IMR-90 (cell line): ENCODE measurements around the gene VPS39. TPM values are rescaled to one million over a fixed set of nuclear protein-coding genes. Genes with fewer than 3 reads are reported as not detected.

Experiments
- ATAC-seq: fragments of 200-7000 bp; cut with Tn5 transposase; 2 replicates; pipeline ENCODE4 v1.9.1; 2020; ENCODE audit warnings: low read depth, mild to moderate bottlenecking, moderate library complexity
- BruUV-seq: library from RNA; stranded (reverse); fragments of 400-500 nt; replicated peaks from 2 replicates; lab custom pipeline; 2021; lab: Mats Ljungman, UMichigan
- CTCF ChIA-PET: fragments of 300-600 bp; formaldehyde crosslinking; extraction: SDS; loops from one replicate; lab custom pipeline; 2021; ENCODE audit warnings: antibody characterized with exemption; lab: Yijun Ruan, JAX
- POLR2A ChIA-PET: fragments of 300-600 bp; sonication (Branson Sonifier 250); formaldehyde crosslinking; loops from one replicate; lab custom pipeline; 2022; ENCODE audit warnings: antibody characterized with exemption; ENCODE audit not compliant: unreplicated experiment; lab: Charles Lee
- DNase-seq: peaks from one replicate; pipeline ENCODE4 v3.0.0; 2013
- H2AFZ ChIP-seq: replicated peaks from 2 replicates; pipeline ENCODE3; 2013; ENCODE audit warnings: low read length, mild to moderate bottlenecking; ENCODE audit not compliant: poor library complexity
- H2AK5ac ChIP-seq: 2 replicates; pipeline ENCODE4 v1.6.1; 2013; ENCODE audit warnings: low read depth, low read length, inconsistent platforms
- H2AK9ac ChIP-seq: replicated peaks from 2 replicates; pipeline ENCODE3; 2013; ENCODE audit warnings: mild to moderate bottlenecking, low read depth, low read length, moderate library complexity; ENCODE audit not compliant: poor library complexity
- H2BK120ac ChIP-seq: 2 replicates; pipeline ENCODE4 v1.6.1; 2013; ENCODE audit warnings: low read depth, low read length, inconsistent platforms
- H2BK15ac ChIP-seq: 3 replicates; pipeline ENCODE4 v1.6.1; 2013; ENCODE audit warnings: low read depth, low read length, inconsistent platforms
- H2BK20ac ChIP-seq: 2 replicates; pipeline ENCODE4 v1.6.1; 2013; ENCODE audit warnings: low read depth, mild to moderate bottlenecking, inconsistent platforms, low read length, moderate library complexity
- H2BK5ac ChIP-seq: 2 replicates; pipeline ENCODE4 v1.6.1; 2013; ENCODE audit warnings: mild to moderate bottlenecking, low read depth, low read length, inconsistent platforms; ENCODE audit not compliant: poor library complexity, severe bottlenecking
- H3K14ac ChIP-seq: replicated peaks from 2 replicates; pipeline ENCODE4 v1.6.1; 2013; ENCODE audit warnings: low read depth, low read length, inconsistent platforms
- H3K18ac ChIP-seq: 2 replicates; pipeline ENCODE4 v1.6.1; 2013; ENCODE audit warnings: low read depth, low read length, control low read depth
- H3K23ac ChIP-seq: 2 replicates; pipeline ENCODE4 v1.6.1; 2013; ENCODE audit warnings: low read depth, low read length, inconsistent platforms
- H3K27ac ChIP-seq: 2 replicates; pipeline ENCODE4 v1.5.1; 2013; ENCODE audit warnings: mild to moderate bottlenecking, control low read depth, low read length; ENCODE audit not compliant: insufficient read depth
- H3K27me3 ChIP-seq: 2 replicates; pipeline ENCODE4 v1.6.1; 2013; ENCODE audit warnings: low read length; ENCODE audit not compliant: control insufficient read depth, insufficient read depth
- H3K36me3 ChIP-seq: 2 replicates; pipeline ENCODE4 v1.6.1; 2013; ENCODE audit warnings: low read length, mixed read lengths; ENCODE audit not compliant: control insufficient read depth, insufficient read depth
- H3K4ac ChIP-seq: 2 replicates; pipeline ENCODE4 v1.6.1; 2013; ENCODE audit warnings: low read depth, low read length, inconsistent platforms
- H3K4me1 ChIP-seq: 2 replicates; pipeline ENCODE4 v1.6.1; 2013; ENCODE audit warnings: low read length, mixed read lengths; ENCODE audit not compliant: control insufficient read depth, insufficient read depth
- H3K4me2 ChIP-seq: 2 replicates; pipeline ENCODE4 v1.6.1; 2013; ENCODE audit warnings: low read depth, mild to moderate bottlenecking, control low read depth, low read length, moderate library complexity
- H3K4me3 ChIP-seq: 2 replicates; pipeline ENCODE4 v1.5.1; 2013; ENCODE audit warnings: low read depth, mild to moderate bottlenecking, control low read depth, low read length, moderate library complexity; ENCODE audit not compliant: insufficient read depth
- H3K56ac ChIP-seq: 2 replicates; pipeline ENCODE4 v1.6.1; 2013; ENCODE audit warnings: low read length, inconsistent platforms; ENCODE audit not compliant: insufficient read depth; ENCODE audit errors: extremely low read depth
- H3K79me1 ChIP-seq, 2 experiments: 2 replicates each; pipeline ENCODE4 v1.6.1; 2013; ENCODE audit warnings: low read length in 2 of 2, inconsistent platforms in 1 of 2, low read depth in 1 of 2
- H3K9ac ChIP-seq: 2 replicates; pipeline ENCODE4 v1.6.1; 2013; ENCODE audit warnings: low read depth, low read length, control low read depth
- H3K9me1 ChIP-seq: 2 replicates; pipeline ENCODE4 v1.6.1; 2013; ENCODE audit warnings: low read length, inconsistent platforms; ENCODE audit not compliant: insufficient read depth
- H3K9me3 ChIP-seq: 2 replicates; pipeline ENCODE4 v1.6.1; 2013; ENCODE audit warnings: low read length; ENCODE audit not compliant: control insufficient read depth, insufficient read depth
- H4K20me1 ChIP-seq: 2 replicates; pipeline ENCODE4 v1.6.1; 2013; ENCODE audit warnings: low read length, inconsistent platforms; ENCODE audit not compliant: insufficient read depth
- H4K5ac ChIP-seq: 2 replicates; pipeline ENCODE4 v1.6.1; 2013; ENCODE audit warnings: mild to moderate bottlenecking, low read depth, low read length, control low read depth
- H4K8ac ChIP-seq, 2 experiments: 2 replicates each; pipeline ENCODE4 v1.6.1; 2013; ENCODE audit warnings: low read depth in 2 of 2, low read length in 2 of 2, control low read depth in 1 of 2, inconsistent platforms in 1 of 2
- H4K91ac ChIP-seq: 2 replicates; pipeline ENCODE4 v1.6.1; 2013; ENCODE audit warnings: low read depth, low read length, inconsistent platforms; ENCODE audit not compliant: insufficient read depth
- BHLHE40 ChIP-seq: fragments of 150-350 bp; IDR thresholded peaks from 2 replicates; pipeline ENCODE4 v1.6.1; 2016; ENCODE audit warnings: mild to moderate bottlenecking, low read depth, low read length
- CEBPB ChIP-seq: IDR thresholded peaks from 2 replicates; pipeline ENCODE4 v1.6.1; 2012; ENCODE audit warnings: low read depth, low read length, improper control_type of control experiment
- CTCF ChIP-seq: conservative IDR thresholded peaks from 2 replicates; pipeline ENCODE4 v1.5.1; 2012; ENCODE audit warnings: mild to moderate bottlenecking, low read depth, low read length, improper control_type of control experiment
- ELK1 ChIP-seq: fragments of 150-350 bp; IDR thresholded peaks from 2 replicates; pipeline ENCODE4 v1.6.1; 2016; ENCODE audit warnings: low read depth, mild to moderate bottlenecking, low read length, moderate library complexity, borderline replicate concordance
- FOS ChIP-seq: fragments of 150-350 bp; IDR thresholded peaks from 2 replicates; pipeline ENCODE4 v1.6.1; 2016; ENCODE audit warnings: low read depth, low read length
- MAFK ChIP-seq: IDR thresholded peaks from 2 replicates; pipeline ENCODE4 v1.6.1; 2012; ENCODE audit warnings: low read depth, low read length, improper control_type of control experiment
- MAZ ChIP-seq: IDR thresholded peaks from 2 replicates; pipeline ENCODE4 v1.6.1; 2012; ENCODE audit warnings: low read depth, mild to moderate bottlenecking, low read length, improper control_type of control experiment, moderate library complexity, borderline replicate concordance
- MXI1 ChIP-seq: IDR thresholded peaks from 2 replicates; pipeline ENCODE4 v1.6.1; 2012; ENCODE audit warnings: low read depth, mild to moderate bottlenecking, low read length, moderate library complexity, borderline replicate concordance
- NFE2L2 ChIP-seq: fragments of 150-350 bp; IDR thresholded peaks from 2 replicates; pipeline ENCODE4 v1.6.1; 2016; ENCODE audit warnings: low read depth, mild to moderate bottlenecking, low read length
- POLR2A ChIP-seq: IDR thresholded peaks from 2 replicates; pipeline ENCODE4 v1.6.1; 2012; ENCODE audit warnings: mild to moderate bottlenecking, low read depth, low read length
- RAD21 ChIP-seq: IDR thresholded peaks from 2 replicates; pipeline ENCODE4 v1.6.1; 2012; ENCODE audit warnings: low read length, improper control_type of control experiment
- RCOR1 ChIP-seq: IDR thresholded peaks from 2 replicates; pipeline ENCODE4 v1.6.1; 2012; ENCODE audit warnings: mild to moderate bottlenecking, low read length, improper control_type of control experiment; ENCODE audit not compliant: insufficient replicate concordance
- RFX5 ChIP-seq: IDR thresholded peaks from 2 replicates; pipeline ENCODE4 v1.8.0; 2012; ENCODE audit warnings: low read depth, mild to moderate bottlenecking, low read length, moderate library complexity
- SMC3 ChIP-seq: fragments of 150-350 bp; IDR thresholded peaks from 2 replicates; pipeline ENCODE4 v1.6.1; 2016; ENCODE audit warnings: low read depth, mild to moderate bottlenecking, antibody characterized with exemption, low read length, moderate library complexity
- USF2 ChIP-seq: fragments of 150-350 bp; IDR thresholded peaks from 2 replicates; pipeline ENCODE4 v1.6.1; 2017; ENCODE audit warnings: mild to moderate bottlenecking, antibody characterized with exemption, low read length, low read depth
- WGBS, 2 experiments: methylation state at CpG; one replicate each; pipeline versions ENCODE4 v1.1.5 to v1.1.7; 2013; ENCODE audit warnings: missing lambda C conversion rate in 2 of 2; ENCODE audit not compliant: insufficient read length in 1 of 2; ENCODE audit errors: extremely low coverage in 2 of 2; 5-methylcytosine and 5-hydroxymethylcytosine counted together
- dilution Hi-C: fragments of 300-500 bp; cut with HindIII; formaldehyde crosslinking; loops from one replicate; pipeline ENCODE4 v1.14.3; 2018; ENCODE audit warnings: low sequenced_read_pairs; ENCODE audit not compliant: unreplicated experiment
- in situ Hi-C: fragments of 300-500 bp; cut with MboI; formaldehyde crosslinking; loops from 3 replicates; pipeline ENCODE4 v1.14.3; 2019; ENCODE audit warnings: low sequenced_read_pairs, inconsistent platforms, mixed read lengths
- intact Hi-C: fragments of 100-400 bp; cut with micrococcal nuclease; formaldehyde crosslinking; loops from 2 replicates; pipeline ENCODE4 v1.10.0; 2022
- polyA plus RNA-seq, 3 experiments: library from polyadenylated mRNA; depleted of rRNA; stranded (reverse); fragments of >200 nt; gene quantifications; 2 replicates each; pipeline ENCODE4 v1.2.3, GENCODE V29; 2012; ENCODE audit warnings: low replicate concordance in 1 of 3
- total RNA-seq: library from RNA; depleted of rRNA; stranded (reverse); fragments of >200 nt; gene quantifications from 2 replicates; pipeline ENCODE4 v1.2.3, GENCODE V29; 2012

VPS39 gene
- total and polyA plus RNA-seq, 2 of the 4 experiments (the other 2 are of a cell fraction) = 49.7 to 52.2 TPM

- Histone ChIP-seq H4K91ac (no peak overlapping the region), H3K23ac (no peak overlapping the region), H3K4me3 (no peak overlapping the region), H2BK120ac (no peak overlapping the region), H3K9me1 (0 out of 2 replicates have a peak, but pooled peaks cover 5% of the 10 kb centered on the region), H3K36me3 (no peaks in the 10 kb centered on the region), H3K79me1 (no peaks in the 10 kb centered on the region), H3K18ac (no peak overlapping the region), H3K14ac (no peak overlapping the region), H3K56ac (no peak overlapping the region), H2AK9ac (no peak overlapping the region), H3K27ac (no peak overlapping the region), H2AK5ac (no peak overlapping the region), H3K4me1 (no peaks in the 10 kb centered on the region), H3K4me2 (no peak overlapping the region), H4K8ac (no peak overlapping the region), H3K9ac (no peak overlapping the region), H2BK5ac (no peak overlapping the region), H3K27me3 (peaks cover 11% of the 10 kb centered on the region), H3K4ac (no peak overlapping the region), H2BK15ac (no peak overlapping the region), H3K9me3 (no peaks in the 10 kb centered on the region), H2AFZ (no peak overlapping the region), H4K5ac (no peak overlapping the region), H2BK20ac (no peak overlapping the region), H4K20me1 (no peaks in the 10 kb centered on the region)
- CTCF ChIA-PET = no interaction called here
- TF ChIP-seq MAFK (no peak), FOS (no peak), ELK1 (no peak), RFX5 (no peak), CTCF (no peak), SMC3 (no peak), CEBPB (no peak), RAD21 (no peak), NFE2L2 (no peak), USF2 (no peak), MXI1 (no peak), BHLHE40 (no peak), POLR2A (no peak), RCOR1 (no peak), MAZ (no peak)
- BruUV-seq = no TSS peak
- DNase-seq = no peak
- in situ Hi-C loops = no loop called here
- whole genome bisulfite sequencing, 2 experiments = 100% methylated on average over 2 of the region's 10 CpGs; no CpG with 5 or more reads in 1 of the 2 experiments
- no peak for ATAC-seq
- dilution Hi-C loops = no loop called here
- POLR2A ChIA-PET = no interaction called here
- intact Hi-C loops = no loop called here
Measured at GRCh38 chr15:42151141-42151561, 57.0 kb downstream of the VPS39 start.
